Activated naive CD8-positive, alpha-beta T cell treated with anti-CD3 and anti-CD28 coated beads, Interleukin-2, amount 50 U/mL, for 24 hours (primary cell): ENCODE measurements around the gene SEPTIN1.
A peak's percentile ranks its signal among the peaks of the same experiment; 100 is the strongest.
"Not testable (repeated sequence)": the region's sequence is repeated elsewhere in the genome, so short reads cannot be mapped to it uniquely, and the experiment has no call there.

Experiments
- ATAC-seq: fragments of 150-1000 bp; cut with Tn5 transposase; one replicate; pipeline ENCODE4 v1.10.0; 2021
- DNase-seq: peaks from one replicate; pipeline ENCODE4 v3.0.0; 2021
- H3K27ac Mint-ChIP-seq: one replicate; pipeline ENCODE4 v1.8.0; 2021; ENCODE audit warnings: mild to moderate bottlenecking, mixed read lengths
- H3K27me3 Mint-ChIP-seq: one replicate; pipeline ENCODE4 v1.8.0; 2021; ENCODE audit warnings: mixed read lengths
- H3K36me3 Mint-ChIP-seq: one replicate; pipeline ENCODE4 v1.8.0; 2021; ENCODE audit warnings: low read depth, mixed read lengths
- H3K4me1 Mint-ChIP-seq: one replicate; pipeline ENCODE4 v1.8.0; 2021; ENCODE audit warnings: mixed read lengths
- H3K4me3 Mint-ChIP-seq: one replicate; pipeline ENCODE4 v1.8.0; 2021; ENCODE audit warnings: mild to moderate bottlenecking, moderate library complexity, mixed read lengths
- H3K9me3 Mint-ChIP-seq: one replicate; pipeline ENCODE4 v1.8.0; 2021; ENCODE audit warnings: mixed read lengths

The SEPTIN1 gene

DNA sequence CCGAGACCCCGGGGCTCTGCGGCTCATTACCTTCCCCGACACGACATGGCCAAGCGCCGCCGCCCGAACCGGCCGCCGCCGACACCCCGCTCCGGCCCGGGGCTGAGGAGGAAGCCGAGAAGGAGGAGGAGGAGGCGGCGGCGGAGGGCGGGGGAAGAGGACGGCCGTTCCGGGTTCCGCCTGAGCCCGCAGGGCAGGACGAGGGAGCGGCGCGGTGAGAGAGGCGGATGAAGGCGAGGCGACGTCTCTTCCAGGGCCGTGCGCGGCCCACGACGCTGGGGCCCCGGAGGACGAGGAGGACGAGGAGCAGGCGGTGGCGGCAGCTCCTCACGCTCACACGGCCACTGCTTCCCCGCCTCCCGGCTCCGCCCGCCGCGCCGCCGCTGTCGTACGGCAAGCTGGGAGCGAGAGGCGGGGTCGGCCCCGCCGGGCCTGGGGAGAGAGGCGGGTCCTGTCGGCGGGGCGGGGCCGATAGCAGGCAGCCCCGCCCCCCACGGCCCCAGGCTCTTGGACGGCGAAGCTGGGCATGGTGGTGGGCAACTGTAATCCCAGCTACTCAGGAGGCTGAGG lies 47.2 kb downstream of the SEPTIN1 start:
- ATAC-seq (peak; percentile 75), DNase-seq (peak; percentile 84)
- H3K9me3 Mint-ChIP-seq, H3K27me3 Mint-ChIP-seq, H3K36me3 Mint-ChIP-seq: not testable (repeated sequence)
- Mint-ChIP-seq H3K4me3 (peak overlapping the region; percentile 100), H3K27ac (peak overlapping the region; percentile 80), H3K4me1 (peaks cover 32% of the 10 kb centered on the region)

DNA sequence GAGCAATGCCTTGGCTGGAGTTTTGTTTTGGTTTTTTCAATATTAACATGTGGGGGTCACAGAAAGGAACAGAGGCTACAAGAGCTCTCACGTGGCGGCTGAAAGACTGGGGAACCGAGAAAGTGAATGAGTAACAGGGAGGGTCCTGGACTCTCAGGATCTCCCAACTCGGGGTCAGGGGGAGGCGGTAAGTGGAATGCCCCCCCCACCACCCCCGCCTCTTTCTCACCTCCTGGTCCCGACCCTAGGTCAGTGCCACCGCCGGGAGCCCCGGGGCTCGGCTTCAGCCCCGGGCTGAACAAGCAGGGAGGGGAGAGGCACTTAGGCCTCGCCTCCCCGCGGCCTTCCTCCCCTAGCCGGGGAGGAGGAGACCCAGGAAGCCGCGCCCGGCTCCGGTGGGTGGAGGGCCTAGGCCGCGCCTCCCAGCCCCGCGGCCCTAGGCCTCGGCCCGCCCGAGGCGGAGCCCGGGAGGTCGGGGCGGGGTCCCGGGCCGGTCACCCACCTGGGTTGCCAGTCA lies 47.8 kb downstream of the SEPTIN1 start:
- H3K36me3 Mint-ChIP-seq, H3K9me3 Mint-ChIP-seq, H3K27me3 Mint-ChIP-seq: not testable (repeated sequence)
- peaks cover 33% of the 10 kb centered on the region for H3K4me1 Mint-ChIP-seq
- DNase-seq (peak; percentile 86), ATAC-seq (peak; percentile 97)
- peak overlapping the region; percentile 97 for H3K27ac Mint-ChIP-seq
- H3K4me3 Mint-ChIP-seq, result peak overlapping the region; percentile 100
